ENCODE data around the gene CHRNB2. TPM values are rescaled to one million over a fixed set of nuclear protein-coding genes. Genes with fewer than 3 reads are reported as not detected.
"Not testable (repeated sequence)": the region's sequence is repeated elsewhere in the genome, so short reads cannot be mapped to it uniquely, and the experiment has no call there.

Gene CHRNB2
- total and polyA plus RNA-seq, 2 experiments from 2014 or later: 0.12 TPM; not detected in 1

DNA sequence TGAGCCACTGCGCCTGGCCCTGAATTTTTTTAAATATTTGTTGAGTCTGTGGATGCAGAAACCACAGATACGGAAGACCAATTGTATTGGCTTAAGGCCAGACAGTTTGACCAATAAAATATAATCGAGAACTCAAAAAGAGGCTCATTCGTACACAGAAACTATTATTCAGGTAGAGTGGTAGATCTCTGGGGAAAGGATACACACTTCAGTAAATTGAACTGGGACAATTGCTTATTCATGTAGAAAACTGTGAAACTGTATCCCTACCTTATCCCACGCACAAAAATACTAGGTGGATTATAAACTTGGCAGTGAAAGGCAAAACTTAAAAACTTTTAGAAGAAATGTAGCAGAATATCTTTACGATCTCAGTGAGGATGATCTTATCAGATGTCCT is 40.4 kb upstream of the CHRNB2 start:
- Histone ChIP-seq H3K27ac (no peak overlapping the region), H3K27me3 (no peaks in the 10 kb centered on the region), H3K36me3 (no peaks in the 10 kb centered on the region), H3K4me3 (no peak overlapping the region), H3K9me3 (ENCODE audit: low read depth) (no peaks in the 10 kb centered on the region), H3K4me1 (ENCODE audit: low read depth) (no peaks in the 10 kb centered on the region)
- DNase-seq (ENCODE audit: low read depth in 1 of 2, low spot score in 1 of 2): no peak
- no peak for TF ChIP-seq CTCF (IDR thresholded peaks at IDR 0.05; ENCODE audit: low read depth, low read length)

- no peak overlapping the region for H3K4me3 ChIP-seq
- H3K9me3 ChIP-seq (ENCODE audit: low read depth): no peaks in the 10 kb centered on the region
- H3K27ac ChIP-seq: no peak overlapping the region
- no peaks in the 10 kb centered on the region for H3K36me3 ChIP-seq
- no peak for TF ChIP-seq CTCF (IDR thresholded peaks at IDR 0.05; ENCODE audit: low read depth, low read length)
- H3K27me3 ChIP-seq: no peaks in the 10 kb centered on the region
- H3K4me1 ChIP-seq (ENCODE audit: low read depth): no peaks in the 10 kb centered on the region
- no peak for DNase-seq (ENCODE audit: low read depth in 1 of 2, low spot score in 1 of 2)
These were observed 38.3 kb upstream of the CHRNB2 start for GRCh38 chr1:154529308-154529707.

GRCh38 chr1:154531950-154532349 is 35.6 kb upstream of the CHRNB2 start:
- H3K27me3 ChIP-seq; H3K4me3 ChIP-seq; H3K27ac ChIP-seq; H3K4me1 ChIP-seq (ENCODE audit: low read depth); DNase-seq (ENCODE audit: low read depth in 1 of 2, low spot score in 1 of 2); H3K36me3 ChIP-seq; H3K9me3 ChIP-seq (ENCODE audit: low read depth): not testable (repeated sequence)

GRCh38 chr1:154533952-154534844 is 33.4 kb upstream of the CHRNB2 start:
- Histone ChIP-seq H3K27me3 (no peaks in the 10 kb centered on the region), H3K4me3 (no peak overlapping the region), H3K36me3 (no peaks in the 10 kb centered on the region), H3K9me3 (ENCODE audit: low read depth) (no peaks in the 10 kb centered on the region), H3K4me1 (ENCODE audit: low read depth) (no peaks in the 10 kb centered on the region), H3K27ac (no peak overlapping the region)
- peak; percentile 37 for TF ChIP-seq CTCF (IDR thresholded peaks at IDR 0.05; ENCODE audit: low read depth, low read length)
- DNase-seq (ENCODE audit: low read depth in 1 of 2, low spot score in 1 of 2): peak; percentile 24 to 52

DNA sequence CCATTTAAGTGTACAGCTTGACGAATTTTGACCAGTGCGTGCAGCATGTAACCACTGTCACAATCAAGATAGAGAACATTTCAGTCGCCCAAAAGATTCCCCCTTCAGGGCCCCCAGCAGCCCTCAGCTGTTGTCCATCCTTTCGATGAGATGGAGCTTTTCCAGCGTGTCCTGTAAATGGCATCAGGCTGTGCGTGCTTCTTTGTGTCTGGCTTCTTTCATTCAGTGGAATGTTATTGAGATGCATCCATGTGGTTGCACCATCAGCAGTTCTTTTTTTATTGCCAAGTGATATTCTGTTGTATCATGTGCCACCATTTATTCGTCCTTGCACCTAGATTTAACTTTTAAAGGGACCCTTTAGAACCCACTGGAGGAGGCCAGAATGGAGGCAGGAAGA is 31.0 kb upstream of the CHRNB2 start:
- no peak for TF ChIP-seq CTCF (IDR thresholded peaks at IDR 0.05; ENCODE audit: low read depth, low read length)
- Histone ChIP-seq H3K4me1 (ENCODE audit: low read depth) (no peaks in the 10 kb centered on the region), H3K27me3 (peaks cover 4% of the 10 kb centered on the region), H3K4me3 (no peak overlapping the region), H3K9me3 (ENCODE audit: low read depth) (no peaks in the 10 kb centered on the region), H3K27ac (no peak overlapping the region), H3K36me3 (no peaks in the 10 kb centered on the region)
- no peak for DNase-seq (ENCODE audit: low read depth in 1 of 2, low spot score in 1 of 2)
